Activated naive CD8-positive, alpha-beta T cell treated with anti-CD3 and anti-CD28 coated beads, Interleukin-2, amount 10 ng/mL, durations not matched to agents 7 days and 5 days (primary cell): Measurements from ENCODE around the gene TUB. TPM values are rescaled to one million over a fixed set of nuclear protein-coding genes. Genes with fewer than 3 reads are reported as not detected.

Source experiments
- ATAC-seq: fragments of 150-1000 bp; cut with Tn5 transposase; one replicate; pipeline ENCODE4 v1.10.0; 2021; ENCODE audit warnings: low read depth, moderate library complexity
- POLR2A ChIA-PET: fragments of 350-600 bp; sonication (Branson Sonifier 250); formaldehyde crosslinking; loops from one replicate; lab custom pipeline; 2021; ENCODE audit warnings: antibody characterized with exemption; lab: Charles Lee
- DNase-seq: peaks from one replicate; pipeline ENCODE4 v3.0.0; 2021
- H3K27ac Mint-ChIP-seq: one replicate; pipeline ENCODE4 v1.8.0; 2022; ENCODE audit warnings: mild to moderate bottlenecking, mixed read lengths
- H3K27me3 Mint-ChIP-seq: one replicate; pipeline ENCODE4 v1.8.0; 2022; ENCODE audit warnings: mild to moderate bottlenecking, moderate library complexity, mixed read lengths
- H3K36me3 Mint-ChIP-seq: one replicate; pipeline ENCODE4 v1.8.0; 2021; ENCODE audit warnings: mild to moderate bottlenecking, mixed read lengths
- H3K4me1 Mint-ChIP-seq: one replicate; pipeline ENCODE4 v1.8.0; 2021; ENCODE audit warnings: mixed read lengths
- H3K4me3 Mint-ChIP-seq: one replicate; pipeline ENCODE4 v1.8.0; 2022; ENCODE audit warnings: mild to moderate bottlenecking, moderate library complexity, mixed read lengths
- H3K9me3 Mint-ChIP-seq: one replicate; pipeline ENCODE4 v1.8.0; 2021; ENCODE audit warnings: mixed read lengths
- total RNA-seq, 2 experiments: library from RNA; stranded (reverse); gene quantifications; one replicate each; pipeline ENCODE4 v1.2.3, GENCODE V29; 2021

TUB gene
- total RNA-seq, 2 experiments from 2014 or later = 0.14 TPM; not detected in 1

- Mint-ChIP-seq H3K27ac (no peak overlapping the region), H3K9me3 (no peaks in the 10 kb centered on the region), H3K36me3 (no peaks in the 10 kb centered on the region), H3K4me3 (no peak overlapping the region), H3K4me1 (no peaks in the 10 kb centered on the region), H3K27me3 (no peaks in the 10 kb centered on the region)
- ATAC-seq = no peak
- POLR2A ChIA-PET = no interaction called here
- DNase-seq = no peak
These were observed 22.9 kb downstream of the TUB start for GRCh38 chr11:8103909-8104308.

GRCh38 chr11:8105133-8105532, 24.1 kb downstream of the TUB start:
- POLR2A ChIA-PET = no interaction called here
- no peaks in the 10 kb centered on the region for H3K9me3 Mint-ChIP-seq
- no peak overlapping the region for H3K27ac Mint-ChIP-seq
- ATAC-seq (no peak), DNase-seq (no peak)
- no peaks in the 10 kb centered on the region for H3K4me1 Mint-ChIP-seq
- H3K27me3 Mint-ChIP-seq = no peaks in the 10 kb centered on the region
- no peak overlapping the region for H3K4me3 Mint-ChIP-seq
- H3K36me3 Mint-ChIP-seq = no peaks in the 10 kb centered on the region

- H3K27ac Mint-ChIP-seq = no peak overlapping the region
- no peaks in the 10 kb centered on the region for H3K4me1 Mint-ChIP-seq
- ATAC-seq (no peak), DNase-seq (no peak)
- POLR2A ChIA-PET = no interaction called here
- H3K36me3 Mint-ChIP-seq = no peaks in the 10 kb centered on the region
- no peaks in the 10 kb centered on the region for H3K27me3 Mint-ChIP-seq
- no peaks in the 10 kb centered on the region for H3K9me3 Mint-ChIP-seq
- no peak overlapping the region for H3K4me3 Mint-ChIP-seq
These were observed 24.7 kb downstream of the TUB start for GRCh38 chr11:8105666-8106065.

GRCh38 chr11:8106679-8107078, 25.7 kb downstream of the TUB start:
- H3K27me3 Mint-ChIP-seq = no peaks in the 10 kb centered on the region
- no peak overlapping the region for H3K27ac Mint-ChIP-seq
- no peak overlapping the region for H3K4me3 Mint-ChIP-seq
- DNase-seq (no peak), ATAC-seq (no peak)
- no peaks in the 10 kb centered on the region for H3K9me3 Mint-ChIP-seq
- POLR2A ChIA-PET = no interaction called here
- no peaks in the 10 kb centered on the region for H3K36me3 Mint-ChIP-seq
- no peaks in the 10 kb centered on the region for H3K4me1 Mint-ChIP-seq

GRCh38 chr11:8107642-8108041, 26.6 kb downstream of the TUB start:
- H3K4me3 Mint-ChIP-seq = no peak overlapping the region
- no peaks in the 10 kb centered on the region for H3K36me3 Mint-ChIP-seq
- DNase-seq (no peak), ATAC-seq (no peak)
- no peaks in the 10 kb centered on the region for H3K9me3 Mint-ChIP-seq
- H3K27ac Mint-ChIP-seq = no peak overlapping the region
- POLR2A ChIA-PET = no interaction called here
- no peaks in the 10 kb centered on the region for H3K27me3 Mint-ChIP-seq
- H3K4me1 Mint-ChIP-seq = no peaks in the 10 kb centered on the region

GRCh38 chr11:8108421-8108820, 27.4 kb downstream of the TUB start:
- no peak overlapping the region for H3K27ac Mint-ChIP-seq
- POLR2A ChIA-PET = no interaction called here
- H3K9me3 Mint-ChIP-seq = no peaks in the 10 kb centered on the region
- ATAC-seq = no peak
- no peak for DNase-seq
- no peak overlapping the region for H3K4me3 Mint-ChIP-seq
- H3K27me3 Mint-ChIP-seq = no peaks in the 10 kb centered on the region
- H3K4me1 Mint-ChIP-seq = no peaks in the 10 kb centered on the region
- H3K36me3 Mint-ChIP-seq = no peaks in the 10 kb centered on the region

GRCh38 chr11:8109675-8110074, 28.7 kb downstream of the TUB start:
- peaks cover 1% of the 10 kb centered on the region for H3K9me3 Mint-ChIP-seq
- no peaks in the 10 kb centered on the region for H3K4me1 Mint-ChIP-seq
- H3K27me3 Mint-ChIP-seq = no peaks in the 10 kb centered on the region
- POLR2A ChIA-PET = no interaction called here
- no peak overlapping the region for H3K27ac Mint-ChIP-seq
- no peak overlapping the region for H3K4me3 Mint-ChIP-seq
- H3K36me3 Mint-ChIP-seq = peaks cover 2% of the 10 kb centered on the region
- ATAC-seq = no peak
- no peak for DNase-seq

- Mint-ChIP-seq H3K27me3 (no peaks in the 10 kb centered on the region), H3K4me3 (no peak overlapping the region), H3K27ac (no peak overlapping the region), H3K4me1 (no peaks in the 10 kb centered on the region), H3K36me3 (peaks cover 7% of the 10 kb centered on the region), H3K9me3 (peaks cover 3% of the 10 kb centered on the region)
- ATAC-seq (no peak), DNase-seq (no peak)
- POLR2A ChIA-PET = no interaction called here
These were observed 29.4 kb downstream of the TUB start for GRCh38 chr11:8110396-8110795.

- H3K27me3 Mint-ChIP-seq = no peaks in the 10 kb centered on the region
- DNase-seq = no peak
- peaks cover 10% of the 10 kb centered on the region for H3K36me3 Mint-ChIP-seq
- peaks cover 3% of the 10 kb centered on the region for H3K9me3 Mint-ChIP-seq
- H3K4me3 Mint-ChIP-seq = no peak overlapping the region
- POLR2A ChIA-PET = no interaction called here
- no peaks in the 10 kb centered on the region for H3K4me1 Mint-ChIP-seq
- no peak for ATAC-seq
- no peak overlapping the region for H3K27ac Mint-ChIP-seq
These were observed 30.6 kb downstream of the TUB start for GRCh38 chr11:8111636-8112035.

- no peak for DNase-seq
These were observed 41.3 kb downstream of the TUB start for GRCh38 chr11:8122173-8122764.

GRCh38 chr11:8126649-8127289, 45.8 kb downstream of the TUB start:
- DNase-seq (no peak), ATAC-seq (no peak)
- POLR2A ChIA-PET = no interaction called here
- Mint-ChIP-seq H3K27ac (no peak overlapping the region), H3K9me3 (no peaks in the 10 kb centered on the region), H3K4me3 (no peak overlapping the region), H3K27me3 (no peaks in the 10 kb centered on the region), H3K4me1 (no peaks in the 10 kb centered on the region), H3K36me3 (peaks cover 3% of the 10 kb centered on the region)

More at GRCh38 chr11:8122173-8122764, 41.3 kb downstream of the TUB start:
- POLR2A ChIA-PET = no interaction called here
- Mint-ChIP-seq H3K27ac (no peak overlapping the region), H3K9me3 (peaks cover under 1% of the 10 kb centered on the region), H3K27me3 (no peaks in the 10 kb centered on the region), H3K4me1 (no peaks in the 10 kb centered on the region), H3K4me3 (no peak overlapping the region), H3K36me3 (peaks cover 13% of the 10 kb centered on the region)
- no peak for ATAC-seq

GRCh38 chr11:8127447-8127846, 46.4 kb downstream of the TUB start:
- Mint-ChIP-seq H3K9me3 (no peaks in the 10 kb centered on the region), H3K27me3 (no peaks in the 10 kb centered on the region), H3K4me1 (no peaks in the 10 kb centered on the region), H3K4me3 (no peak overlapping the region), H3K36me3 (no peaks in the 10 kb centered on the region), H3K27ac (no peak overlapping the region)
- POLR2A ChIA-PET = no interaction called here
- no peak for DNase-seq
- no peak for ATAC-seq

- Mint-ChIP-seq H3K27me3 (no peaks in the 10 kb centered on the region), H3K36me3 (peaks cover 30% of the 10 kb centered on the region), H3K27ac (no peak overlapping the region), H3K9me3 (peaks cover 1% of the 10 kb centered on the region), H3K4me1 (no peaks in the 10 kb centered on the region), H3K4me3 (no peak overlapping the region)
- POLR2A ChIA-PET = no interaction called here
- DNase-seq (no peak), ATAC-seq (no peak)
These were observed 57.5 kb downstream of the TUB start for GRCh38 chr11:8138526-8138925.

GRCh38 chr11:8149726-8150125, 68.7 kb downstream of the TUB start:
- H3K36me3 Mint-ChIP-seq = peaks cover 5% of the 10 kb centered on the region
- no peak overlapping the region for H3K4me3 Mint-ChIP-seq
- DNase-seq (no peak), ATAC-seq (no peak)
- H3K27me3 Mint-ChIP-seq = no peaks in the 10 kb centered on the region
- no peak overlapping the region for H3K27ac Mint-ChIP-seq
- POLR2A ChIA-PET = no interaction called here
- peaks cover 2% of the 10 kb centered on the region for H3K9me3 Mint-ChIP-seq
- peaks cover 2% of the 10 kb centered on the region for H3K4me1 Mint-ChIP-seq
